Uterus (tissue), 2 donors: Measurements from ENCODE around the gene AK5.

ENCODE experiments used
- CTCF ChIP-seq, 4 experiments: fragments of 200-600 bp in 2 of 4; fragments of 450-650 bp in 2 of 4; sonication (generic) in 2 of 4; IDR thresholded peaks; one replicate each; pipeline ENCODE4 v1.5.1; 2016 to 2019; ENCODE audit warnings: antibody characterized with exemption in 4 of 4, mild to moderate bottlenecking in 2 of 4, moderate library complexity in 1 of 4
- POLR2A ChIP-seq, 2 donors: fragments of 450-650 bp; IDR thresholded peaks; one replicate each; pipeline ENCODE4 v1.6.1; 2016; ENCODE audit warnings: antibody characterized with exemption in 2 of 2, mild to moderate bottlenecking in 1 of 2, moderate library complexity in 1 of 2

GRCh38 chr1:77484926-77485325 is 203.1 kb downstream of the AK5 start:
- TF ChIP-seq CTCF (IDR thresholded peaks at IDR 0.05), result no peak
- TF ChIP-seq POLR2A (IDR thresholded peaks at IDR 0.05), result no peak
